Measurements from ENCODE around the gene CNTN2.

Gene CNTN2

GRCh38 chr1:205042911-205043806 is at the start of gene CNTN2:
TSS of gene CNTN2 (plus strand) at chr1:205043212. CDS start at chr1:205053186, 9,974 bp downstream.
- DNase-seq, result no peak

- DNase-seq, result no peak
Observed at GRCh38 chr1:204994086-204994862, 48.7 kb upstream of the CNTN2 start.

GRCh38 chr1:204996981-204997380 is 46.0 kb upstream of the CNTN2 start:
- DNase-seq, result no peak

GRCh38 chr1:204997591-204998355 is 45.2 kb upstream of the CNTN2 start:
- DNase-seq, result no peak

- DNase-seq, result no peak
Observed at GRCh38 chr1:205001162-205001561, 41.9 kb upstream of the CNTN2 start.

GRCh38 chr1:205002705-205003104 is 40.3 kb upstream of the CNTN2 start:
- DNase-seq, result no peak

GRCh38 chr1:205003358-205004131 is 39.5 kb upstream of the CNTN2 start:
- DNase-seq, result no peak

- DNase-seq, result no peak
Observed at GRCh38 chr1:205004351-205004750, 38.7 kb upstream of the CNTN2 start.

GRCh38 chr1:205008896-205009295 is 34.1 kb upstream of the CNTN2 start:
- DNase-seq, result no peak

GRCh38 chr1:205009670-205010069 is 33.3 kb upstream of the CNTN2 start:
- DNase-seq, result no peak

- DNase-seq, result no peak
Observed at GRCh38 chr1:205012391-205013140, 30.4 kb upstream of the CNTN2 start.

GRCh38 chr1:205013683-205014367 is 29.2 kb upstream of the CNTN2 start:
- DNase-seq, result no peak

- DNase-seq, result no peak
Observed at GRCh38 chr1:205014783-205015182, 28.2 kb upstream of the CNTN2 start.

- no peak for DNase-seq
Observed at GRCh38 chr1:205015241-205015640, 27.8 kb upstream of the CNTN2 start.

- no peak for DNase-seq
Observed at GRCh38 chr1:205016075-205016474, 26.9 kb upstream of the CNTN2 start.

GRCh38 chr1:205016584-205016983 is 26.4 kb upstream of the CNTN2 start:
- DNase-seq, result no peak

- no peak for DNase-seq
Observed at GRCh38 chr1:205017001-205017400, 26.0 kb upstream of the CNTN2 start.

GRCh38 chr1:205017766-205018165 is 25.2 kb upstream of the CNTN2 start:
- no peak for DNase-seq

GRCh38 chr1:205018381-205018780 is 24.6 kb upstream of the CNTN2 start:
- no peak for DNase-seq

- no peak for DNase-seq
Observed at GRCh38 chr1:205020466-205020865, 22.5 kb upstream of the CNTN2 start.

- no peak for DNase-seq
Observed at GRCh38 chr1:205024679-205025078, 18.3 kb upstream of the CNTN2 start.
